Measurements from ENCODE around the gene USP25.

DNA sequence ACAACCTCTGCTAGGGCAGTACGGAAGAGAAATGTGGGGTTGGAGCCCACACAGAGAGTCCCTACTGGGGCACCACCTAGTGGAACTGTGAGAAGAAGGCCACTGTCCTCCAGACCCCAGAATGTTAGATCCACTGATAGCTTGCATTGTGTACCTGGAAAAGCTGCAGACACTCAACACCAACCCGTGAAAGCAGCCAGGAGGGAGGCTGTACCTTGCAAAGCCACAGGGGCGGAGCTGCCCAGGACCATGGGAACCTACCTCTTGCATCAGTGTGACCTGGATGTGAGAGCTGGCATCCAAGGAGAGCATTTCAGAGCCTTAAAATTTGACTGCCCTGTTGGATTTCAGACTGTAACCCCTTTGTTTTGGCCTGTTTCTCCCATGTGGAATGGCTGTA lies 85.5 kb downstream of the USP25 start:
- TF ChIP-seq, protein P1, sequence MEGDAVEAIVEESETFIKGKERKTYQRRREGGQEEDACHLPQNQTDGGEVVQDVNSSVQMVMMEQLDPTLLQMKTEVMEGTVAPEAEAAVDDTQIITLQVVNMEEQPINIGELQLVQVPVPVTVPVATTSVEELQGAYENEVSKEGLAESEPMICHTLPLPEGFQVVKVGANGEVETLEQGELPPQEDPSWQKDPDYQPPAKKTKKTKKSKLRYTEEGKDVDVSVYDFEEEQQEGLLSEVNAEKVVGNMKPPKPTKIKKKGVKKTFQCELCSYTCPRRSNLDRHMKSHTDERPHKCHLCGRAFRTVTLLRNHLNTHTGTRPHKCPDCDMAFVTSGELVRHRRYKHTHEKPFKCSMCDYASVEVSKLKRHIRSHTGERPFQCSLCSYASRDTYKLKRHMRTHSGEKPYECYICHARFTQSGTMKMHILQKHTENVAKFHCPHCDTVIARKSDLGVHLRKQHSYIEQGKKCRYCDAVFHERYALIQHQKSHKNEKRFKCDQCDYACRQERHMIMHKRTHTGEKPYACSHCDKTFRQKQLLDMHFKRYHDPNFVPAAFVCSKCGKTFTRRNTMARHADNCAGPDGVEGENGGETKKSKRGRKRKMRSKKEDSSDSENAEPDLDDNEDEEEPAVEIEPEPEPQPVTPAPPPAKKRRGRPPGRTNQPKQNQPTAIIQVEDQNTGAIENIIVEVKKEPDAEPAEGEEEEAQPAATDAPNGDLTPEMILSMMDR (IDR thresholded peaks at IDR 0.05; ENCODE audit: insufficient read depth, low read length), result no peak
- TF ChIP-seq POLR2AphosphoS5 (IDR thresholded peaks at IDR 0.05; ENCODE audit: low read depth) (no peak), GABPA (IDR thresholded peaks at IDR 0.05; ENCODE audit: low read depth) (no peak), SPI1 (IDR thresholded peaks at IDR 0.05; ENCODE audit: borderline replicate concordance, low read depth) (no peak)
- TF ChIP-seq, protein P2, sequence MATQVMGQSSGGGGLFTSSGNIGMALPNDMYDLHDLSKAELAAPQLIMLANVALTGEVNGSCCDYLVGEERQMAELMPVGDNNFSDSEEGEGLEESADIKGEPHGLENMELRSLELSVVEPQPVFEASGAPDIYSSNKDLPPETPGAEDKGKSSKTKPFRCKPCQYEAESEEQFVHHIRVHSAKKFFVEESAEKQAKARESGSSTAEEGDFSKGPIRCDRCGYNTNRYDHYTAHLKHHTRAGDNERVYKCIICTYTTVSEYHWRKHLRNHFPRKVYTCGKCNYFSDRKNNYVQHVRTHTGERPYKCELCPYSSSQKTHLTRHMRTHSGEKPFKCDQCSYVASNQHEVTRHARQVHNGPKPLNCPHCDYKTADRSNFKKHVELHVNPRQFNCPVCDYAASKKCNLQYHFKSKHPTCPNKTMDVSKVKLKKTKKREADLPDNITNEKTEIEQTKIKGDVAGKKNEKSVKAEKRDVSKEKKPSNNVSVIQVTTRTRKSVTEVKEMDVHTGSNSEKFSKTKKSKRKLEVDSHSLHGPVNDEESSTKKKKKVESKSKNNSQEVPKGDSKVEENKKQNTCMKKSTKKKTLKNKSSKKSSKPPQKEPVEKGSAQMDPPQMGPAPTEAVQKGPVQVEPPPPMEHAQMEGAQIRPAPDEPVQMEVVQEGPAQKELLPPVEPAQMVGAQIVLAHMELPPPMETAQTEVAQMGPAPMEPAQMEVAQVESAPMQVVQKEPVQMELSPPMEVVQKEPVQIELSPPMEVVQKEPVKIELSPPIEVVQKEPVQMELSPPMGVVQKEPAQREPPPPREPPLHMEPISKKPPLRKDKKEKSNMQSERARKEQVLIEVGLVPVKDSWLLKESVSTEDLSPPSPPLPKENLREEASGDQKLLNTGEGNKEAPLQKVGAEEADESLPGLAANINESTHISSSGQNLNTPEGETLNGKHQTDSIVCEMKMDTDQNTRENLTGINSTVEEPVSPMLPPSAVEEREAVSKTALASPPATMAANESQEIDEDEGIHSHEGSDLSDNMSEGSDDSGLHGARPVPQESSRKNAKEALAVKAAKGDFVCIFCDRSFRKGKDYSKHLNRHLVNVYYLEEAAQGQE (IDR thresholded peaks at IDR 0.05; ENCODE audit: insufficient replicate concordance, low read depth), result no peak
